Tongue (tissue), 2 donors: ENCODE data around the gene COPRS. TPM values are rescaled to one million over a fixed set of nuclear protein-coding genes. Genes with fewer than 3 reads are reported as not detected.
A peak's percentile ranks its signal among the peaks of the same experiment; 100 is the strongest.
"Not testable (repeated sequence)": the region's sequence is repeated elsewhere in the genome, so short reads cannot be mapped to it uniquely, and the experiment has no call there.

Experiments
- DNase-seq: peaks from one replicate; pipeline ENCODE4 v3.0.0-alpha.2; 2015
- total RNA-seq: library from RNA; depleted of rRNA; stranded (reverse); fragments of >200 nt; gene quantifications from one replicate; pipeline ENCODE4 v1.2.3, GENCODE V29; 2014

COPRS gene
- total RNA-seq, 1 donor from 2014 or later: 49.5 TPM

- peak; percentile 69 for DNase-seq
These were observed 15.8 kb downstream of the COPRS start for GRCh38 chr17:31843070-31843745.

- DNase-seq: peak; percentile 93
These were observed 16.6 kb downstream of the COPRS start for GRCh38 chr17:31842195-31843069.

GRCh38 chr17:31841850-31842194, 17.2 kb downstream of the COPRS start:
- no peak for DNase-seq

- DNase-seq: no peak
These were observed 20.3 kb downstream of the COPRS start for GRCh38 chr17:31838636-31839225.

- DNase-seq: no peak
These were observed 23.1 kb downstream of the COPRS start for GRCh38 chr17:31835984-31836383.

GRCh38 chr17:31834448-31834847, 24.6 kb downstream of the COPRS start:
- DNase-seq: no peak

GRCh38 chr17:31832746-31833145, 26.3 kb downstream of the COPRS start:
- no peak for DNase-seq

GRCh38 chr17:31830971-31831858, 27.8 kb downstream of the COPRS start:
- DNase-seq: no peak

- no peak for DNase-seq
These were observed 29.4 kb downstream of the COPRS start for GRCh38 chr17:31829649-31830048.

- DNase-seq: not testable (repeated sequence)
These were observed 30.1 kb downstream of the COPRS start for GRCh38 chr17:31828955-31829354.

- peak; percentile 54 for DNase-seq
These were observed 32.9 kb downstream of the COPRS start for GRCh38 chr17:31825961-31826691.

- DNase-seq: no peak
These were observed 34.2 kb downstream of the COPRS start for GRCh38 chr17:31824766-31825360.

- no peak for DNase-seq
These were observed 36.0 kb downstream of the COPRS start for GRCh38 chr17:31823014-31823413.

GRCh38 chr17:31820691-31821435, 38.2 kb downstream of the COPRS start:
- DNase-seq: no peak

GRCh38 chr17:31819578-31819977, 39.5 kb downstream of the COPRS start:
- no peak for DNase-seq

- DNase-seq: not testable (repeated sequence)
These were observed 40.2 kb downstream of the COPRS start for GRCh38 chr17:31818863-31819262.

GRCh38 chr17:31815212-31815730, 43.8 kb downstream of the COPRS start:
- DNase-seq: no peak

- DNase-seq: peak; percentile 38
These were observed 47.9 kb downstream of the COPRS start for GRCh38 chr17:31811101-31811500.

GRCh38 chr17:31809876-31810275, 49.2 kb downstream of the COPRS start:
- not testable (repeated sequence) for DNase-seq

- DNase-seq: no peak
These were observed 50.5 kb downstream of the COPRS start for GRCh38 chr17:31808521-31809050.
